Raji (cell line): ENCODE results near the gene TWF2.

ENCODE experiments used
- POLR2A ChIP-seq: IDR thresholded peaks from 2 replicates; pipeline ENCODE4 v1.6.1; 2011; ENCODE audit warnings: low read depth, low read length, control low read depth; ENCODE audit not compliant: insufficient read depth

The TWF2 gene

DNA sequence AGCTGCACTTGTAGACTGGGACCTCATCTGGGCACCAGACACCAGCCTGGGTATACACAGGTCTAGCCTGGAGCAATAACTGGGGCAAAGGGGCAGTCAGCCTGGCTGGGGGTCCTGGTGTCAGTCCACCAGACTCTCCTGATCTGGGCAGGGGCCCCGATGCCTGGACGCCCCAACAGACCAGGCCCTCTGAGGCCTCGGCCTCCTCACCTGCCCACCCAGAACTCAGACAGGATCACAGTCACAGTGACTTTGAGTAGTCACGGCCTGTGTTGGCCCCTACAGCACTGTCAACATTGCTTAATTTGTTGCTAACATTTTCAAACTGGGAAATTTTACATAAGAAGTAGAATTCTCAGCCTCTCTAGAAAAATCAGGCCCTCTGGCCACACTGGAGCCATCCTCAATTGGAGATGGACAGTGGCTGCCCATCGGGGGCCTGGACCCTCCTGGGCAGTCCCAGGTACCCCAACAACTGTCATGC is 5.8 kb downstream of the TWF2 start:
- TF ChIP-seq POLR2A, result no peak

DNA sequence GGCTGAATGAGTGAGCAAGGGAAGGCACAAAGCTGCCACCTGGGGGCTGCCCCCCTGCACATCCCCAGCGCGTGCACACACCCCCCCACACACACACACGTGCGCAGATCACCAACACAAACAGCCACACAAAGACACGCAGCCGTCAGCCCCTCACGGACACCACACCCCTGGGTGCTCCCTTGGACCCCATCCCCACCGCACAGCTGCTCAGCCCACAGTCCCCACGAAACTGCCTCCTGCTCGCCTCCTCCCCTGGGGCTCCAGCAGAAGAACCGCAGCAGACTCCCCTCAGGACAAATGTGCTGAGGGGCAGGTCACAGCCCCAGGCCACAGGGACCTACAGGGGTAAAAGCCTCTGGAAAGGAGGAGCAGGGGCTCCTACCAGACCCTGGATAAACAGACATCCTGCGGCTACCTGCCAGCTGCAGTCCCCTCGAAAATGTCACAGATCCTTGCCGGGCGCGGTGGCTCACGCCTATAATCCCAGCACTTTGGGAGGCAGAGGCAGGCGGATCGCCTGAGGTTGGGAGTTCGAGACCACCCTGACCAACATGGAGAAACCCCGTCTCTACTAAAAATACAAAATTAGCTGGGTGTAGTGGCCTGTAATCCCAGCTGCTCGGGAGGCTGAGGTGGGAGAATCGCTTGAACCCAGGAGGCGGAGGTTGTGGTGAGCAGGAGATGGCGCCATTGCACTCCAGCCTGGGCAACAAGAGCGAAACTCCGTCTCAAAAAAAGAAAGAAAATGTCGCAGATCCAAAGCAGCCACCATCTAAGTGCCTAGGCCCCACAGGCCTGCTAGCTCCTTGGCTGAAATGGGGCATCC is 6.5 kb downstream of the TWF2 start:
- no peak for TF ChIP-seq POLR2A

DNA sequence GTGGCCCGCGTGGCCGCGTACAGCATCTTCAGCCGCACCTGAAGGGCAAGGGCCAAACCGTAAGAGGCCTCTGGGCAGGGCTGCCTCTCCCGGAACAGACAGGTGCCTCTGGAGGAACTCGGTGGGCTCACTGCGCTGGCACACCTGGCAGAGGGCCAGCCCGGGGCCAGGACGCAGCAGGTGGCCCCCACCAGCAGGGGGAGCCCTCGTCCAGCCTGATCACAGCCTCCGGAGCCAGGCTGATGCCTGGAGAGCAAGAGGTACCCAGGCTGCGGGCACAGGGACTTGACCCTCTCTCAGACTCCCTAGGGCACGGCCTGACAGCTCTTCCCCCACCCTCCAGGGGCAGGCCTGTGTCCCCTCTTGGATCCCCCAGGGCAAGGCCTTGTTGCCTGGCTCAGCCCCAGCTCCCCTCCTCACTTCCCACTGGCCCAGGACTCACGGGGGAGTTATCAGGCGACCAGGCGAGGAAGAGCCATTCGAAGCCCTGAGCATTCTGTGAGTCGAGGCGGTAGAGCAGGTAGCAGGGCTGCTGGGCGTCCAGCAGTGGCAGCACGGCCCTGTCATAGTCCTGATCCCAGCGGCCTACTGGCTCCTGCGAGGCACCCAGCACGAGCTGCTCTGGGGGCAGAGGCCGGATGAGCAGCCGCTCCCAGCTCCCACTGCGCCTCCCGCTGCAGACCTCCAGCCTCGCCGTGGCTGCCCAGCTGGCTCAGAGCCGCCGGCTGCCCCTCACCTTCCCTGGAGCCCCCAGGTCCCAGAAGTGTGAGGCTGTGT is 7.3 kb downstream of the TWF2 start:
- TF ChIP-seq POLR2A, result no peak

DNA sequence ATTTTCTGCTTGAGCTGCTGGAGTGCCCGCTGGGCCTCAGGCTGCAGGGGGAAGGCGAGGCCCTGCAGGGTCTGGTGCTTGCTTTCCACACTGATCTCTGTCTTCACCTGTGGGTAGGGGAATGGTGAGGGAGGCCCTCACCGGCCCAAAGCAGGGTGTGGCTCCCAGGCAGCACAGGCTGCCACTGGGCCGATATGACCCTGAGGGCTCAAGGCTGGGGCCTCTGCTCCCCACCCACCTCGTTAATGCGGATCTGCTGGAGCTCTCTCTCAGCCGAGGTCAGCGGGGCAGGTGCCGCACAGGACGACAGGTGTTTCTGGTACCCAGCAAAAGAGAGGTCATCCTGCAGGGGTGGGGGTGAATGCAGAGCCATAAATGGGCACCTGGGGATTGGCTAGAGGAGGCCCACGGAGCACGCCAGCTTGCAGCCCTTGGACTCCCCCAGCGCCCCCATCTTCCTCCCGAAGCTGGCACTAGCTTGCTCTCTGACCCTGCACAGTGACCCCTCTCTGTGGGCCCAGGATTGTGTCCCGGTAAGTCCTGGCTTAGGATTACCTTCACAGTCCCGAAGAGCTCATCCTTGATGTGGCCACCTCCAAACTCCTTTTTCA is 8.0 kb downstream of the TWF2 start:
- TF ChIP-seq POLR2A, result 0 out of 2 replicates have a peak, but pooled peaks have one; percentile 13

DNA sequence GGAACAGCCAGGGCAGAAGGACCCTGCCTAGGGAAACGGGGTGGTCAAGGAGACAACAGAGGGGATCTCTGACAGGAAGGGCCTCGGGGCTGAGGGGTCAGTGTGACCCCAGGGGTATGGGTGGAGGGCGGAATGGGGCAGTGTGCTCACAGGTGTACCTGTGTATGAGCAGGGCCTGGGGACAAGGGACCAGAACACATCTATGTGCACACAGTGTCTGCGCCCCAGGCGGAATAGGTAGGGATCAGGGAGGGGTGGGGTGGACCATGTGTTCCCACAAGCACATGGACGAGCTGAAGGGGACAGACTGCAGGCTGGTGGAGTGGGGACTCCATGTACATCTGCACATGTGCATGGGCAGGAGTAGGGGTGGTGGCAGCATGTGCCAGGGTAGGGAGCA is 8.5 kb downstream of the TWF2 start:
- TF ChIP-seq POLR2A, result no peak

DNA sequence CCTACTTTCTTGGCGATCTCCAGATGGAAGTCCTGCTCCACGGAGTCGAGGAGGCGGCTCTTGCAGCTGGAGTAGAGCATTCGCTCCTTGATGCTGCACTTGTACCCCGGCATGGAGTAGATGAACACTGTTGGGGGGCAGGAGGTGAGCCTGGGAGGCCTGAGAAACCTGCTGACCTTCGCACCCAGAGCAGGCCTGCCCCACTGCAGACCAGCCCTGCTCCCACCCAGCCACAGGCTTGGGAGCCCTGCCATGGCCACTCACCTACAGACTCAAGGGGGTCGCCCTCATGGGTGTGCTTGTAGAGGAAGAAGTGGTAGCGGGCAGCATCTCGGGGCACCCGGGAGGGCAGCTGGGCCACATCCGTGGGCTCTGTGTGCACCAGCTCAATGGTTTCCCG is 9.3 kb downstream of the TWF2 start:
- TF ChIP-seq POLR2A, result no peak

DNA sequence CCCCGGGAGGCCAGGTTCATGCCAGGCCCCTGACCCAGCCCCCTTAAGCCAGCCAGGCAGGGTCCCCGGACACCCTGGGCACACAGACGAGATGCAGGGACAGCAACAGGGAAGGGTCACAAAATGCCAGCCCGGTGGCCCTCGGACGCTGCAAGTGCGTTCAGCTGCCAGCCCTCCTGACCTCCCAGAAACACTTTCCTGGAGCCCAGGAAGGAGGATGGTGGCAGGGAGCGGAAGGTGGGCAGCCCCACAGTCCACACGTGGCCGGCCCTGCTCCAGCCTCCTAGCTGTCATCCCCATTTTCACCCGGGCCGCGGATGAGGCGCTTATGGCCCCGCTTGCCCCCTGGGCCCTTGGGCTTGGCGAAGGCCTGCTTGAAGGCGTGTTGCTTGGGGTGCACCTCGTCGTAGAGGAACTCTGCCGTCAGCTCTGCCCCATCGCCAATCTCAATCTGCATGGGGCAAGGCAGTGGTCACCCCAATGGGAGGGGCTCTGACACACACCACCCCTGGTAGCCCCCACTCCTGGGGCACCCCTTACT is 10.1 kb downstream of the TWF2 start:
- TF ChIP-seq POLR2A, result no peak

DNA sequence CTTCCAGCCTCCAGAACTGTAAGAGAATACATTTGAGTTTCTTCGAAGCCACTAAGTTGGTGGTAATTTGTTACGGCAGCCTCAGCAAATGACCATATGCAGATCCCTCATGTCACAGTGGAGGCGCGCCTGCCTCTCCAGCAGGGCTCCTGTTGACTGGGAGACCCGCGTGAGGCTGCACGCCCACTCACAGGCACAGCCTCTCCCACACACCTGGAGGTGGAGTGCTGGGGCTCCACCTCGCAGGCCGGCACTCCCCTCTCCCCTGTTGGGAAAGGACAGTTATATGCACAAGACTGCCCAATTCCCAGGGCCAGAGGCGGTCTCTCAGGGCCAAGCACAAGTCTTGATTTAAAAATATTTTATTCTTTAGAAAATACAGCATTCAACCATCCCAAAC is 10.7 kb downstream of the TWF2 start:
- TF ChIP-seq POLR2A, result no peak

DNA sequence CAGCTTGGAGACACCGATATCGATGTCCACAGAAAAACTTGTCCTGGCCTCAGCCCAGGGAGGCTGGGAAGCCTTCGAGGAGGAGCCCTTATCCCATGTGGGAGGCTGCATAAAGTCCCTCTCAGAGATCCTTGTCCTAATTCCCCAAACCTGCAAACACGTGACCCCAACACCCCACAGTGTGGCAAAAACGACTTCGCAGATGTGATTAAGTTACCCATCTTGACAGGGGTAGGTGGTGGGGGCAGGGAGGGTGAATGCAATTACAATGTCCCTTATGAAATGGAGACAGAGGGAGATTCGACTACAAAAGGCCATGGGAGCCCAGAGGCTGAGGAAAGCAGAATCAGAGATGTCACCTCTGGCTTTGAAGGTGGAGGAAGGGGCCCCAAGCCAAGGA is 11.2 kb downstream of the TWF2 start:
- TF ChIP-seq POLR2A, result no peak

DNA sequence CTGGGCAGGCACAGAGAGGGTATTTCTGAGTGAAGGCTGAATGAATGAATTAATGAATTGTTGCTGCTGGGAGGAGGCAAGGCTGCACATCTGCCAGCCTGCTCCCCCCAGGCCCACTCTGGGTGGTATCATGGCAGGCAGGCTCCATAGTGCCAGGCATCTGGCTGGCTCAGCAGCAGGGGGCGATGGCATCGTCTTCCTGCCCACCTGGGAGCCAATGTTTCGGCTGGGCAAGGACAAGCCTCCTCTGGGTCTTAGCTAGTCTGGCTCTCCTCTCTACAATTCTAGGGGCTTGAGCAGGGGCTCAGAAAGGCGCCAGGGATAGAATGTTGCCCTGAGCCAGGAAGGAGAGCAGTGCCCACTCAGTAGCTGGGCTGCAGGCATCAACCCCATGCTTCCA is 11.8 kb downstream of the TWF2 start:
- TF ChIP-seq POLR2A, result no peak

DNA sequence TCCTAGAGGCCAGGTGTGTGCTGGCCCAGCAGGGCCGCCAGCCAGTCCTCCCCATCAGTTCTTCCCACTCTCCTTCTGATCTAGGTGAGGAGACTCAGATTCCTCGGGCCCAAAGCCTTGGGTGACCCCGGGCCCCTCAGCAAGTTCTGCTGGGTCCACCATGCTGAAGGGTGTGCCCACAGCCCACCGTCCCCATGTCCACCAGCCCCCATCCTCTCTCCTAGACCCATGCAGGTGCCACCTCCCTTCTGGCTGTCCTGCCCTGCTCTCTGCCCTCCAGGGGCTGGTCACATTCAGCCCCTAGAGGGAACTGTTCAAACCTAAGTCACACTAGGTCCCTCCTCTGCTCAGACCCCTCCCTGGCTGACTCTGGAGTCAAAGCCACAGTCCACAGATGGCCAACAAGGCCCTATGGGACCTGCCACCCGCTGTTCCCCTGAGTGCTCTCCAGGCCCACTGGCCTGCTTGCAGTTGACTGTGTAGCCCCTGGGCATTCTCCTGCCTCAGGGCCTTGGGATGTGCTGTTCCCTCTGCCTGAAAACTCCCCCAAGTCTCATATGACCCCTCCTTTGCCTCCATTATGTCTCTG is 12.6 kb downstream of the TWF2 start:
- TF ChIP-seq POLR2A, result no peak

DNA sequence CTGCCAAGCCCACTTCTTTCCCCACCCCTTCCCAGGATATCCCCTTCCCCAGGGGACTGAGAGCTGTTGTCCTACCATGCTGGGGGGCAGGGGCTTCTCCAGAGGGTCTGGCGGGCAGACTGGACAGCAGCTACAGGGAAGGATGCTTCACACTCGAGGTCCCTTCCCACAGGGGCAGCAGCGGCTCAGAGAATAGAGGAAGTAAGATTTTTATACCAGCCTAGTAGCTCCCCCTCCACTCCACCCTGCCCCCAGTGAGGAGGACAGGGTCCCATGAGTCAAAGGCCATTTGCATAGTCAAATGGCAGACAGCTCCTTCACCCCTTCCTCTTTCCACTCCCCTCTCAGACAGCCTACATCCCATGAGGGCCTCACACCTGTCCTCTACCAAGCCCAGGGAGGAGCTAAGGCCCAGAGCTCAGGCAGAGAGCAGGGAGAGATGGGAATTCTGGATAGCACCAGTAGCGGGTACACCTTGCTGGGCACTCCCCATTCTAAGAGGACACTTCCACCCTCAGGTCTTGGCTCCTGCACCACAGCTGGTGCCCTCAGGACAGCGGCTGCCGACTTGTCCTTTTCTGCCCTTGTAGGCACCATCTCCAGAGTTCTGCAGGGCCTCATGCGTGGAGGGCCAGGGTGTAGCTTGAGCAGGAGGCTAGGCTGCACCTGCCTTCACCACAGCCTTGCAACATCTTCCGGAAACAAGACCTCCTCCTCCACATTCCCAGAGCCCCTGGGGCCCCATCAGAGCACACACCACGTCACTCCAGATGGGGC is 13.3 kb downstream of the TWF2 start, which contains the start of gene TLR9:
Gene TLR9, minus strand, starts transcription at position 194 of the 777 bp plus-strand sequence. Its CDS starts 116 bp downstream, at position 78.
- TF ChIP-seq POLR2A, result peak; percentile 99

DNA sequence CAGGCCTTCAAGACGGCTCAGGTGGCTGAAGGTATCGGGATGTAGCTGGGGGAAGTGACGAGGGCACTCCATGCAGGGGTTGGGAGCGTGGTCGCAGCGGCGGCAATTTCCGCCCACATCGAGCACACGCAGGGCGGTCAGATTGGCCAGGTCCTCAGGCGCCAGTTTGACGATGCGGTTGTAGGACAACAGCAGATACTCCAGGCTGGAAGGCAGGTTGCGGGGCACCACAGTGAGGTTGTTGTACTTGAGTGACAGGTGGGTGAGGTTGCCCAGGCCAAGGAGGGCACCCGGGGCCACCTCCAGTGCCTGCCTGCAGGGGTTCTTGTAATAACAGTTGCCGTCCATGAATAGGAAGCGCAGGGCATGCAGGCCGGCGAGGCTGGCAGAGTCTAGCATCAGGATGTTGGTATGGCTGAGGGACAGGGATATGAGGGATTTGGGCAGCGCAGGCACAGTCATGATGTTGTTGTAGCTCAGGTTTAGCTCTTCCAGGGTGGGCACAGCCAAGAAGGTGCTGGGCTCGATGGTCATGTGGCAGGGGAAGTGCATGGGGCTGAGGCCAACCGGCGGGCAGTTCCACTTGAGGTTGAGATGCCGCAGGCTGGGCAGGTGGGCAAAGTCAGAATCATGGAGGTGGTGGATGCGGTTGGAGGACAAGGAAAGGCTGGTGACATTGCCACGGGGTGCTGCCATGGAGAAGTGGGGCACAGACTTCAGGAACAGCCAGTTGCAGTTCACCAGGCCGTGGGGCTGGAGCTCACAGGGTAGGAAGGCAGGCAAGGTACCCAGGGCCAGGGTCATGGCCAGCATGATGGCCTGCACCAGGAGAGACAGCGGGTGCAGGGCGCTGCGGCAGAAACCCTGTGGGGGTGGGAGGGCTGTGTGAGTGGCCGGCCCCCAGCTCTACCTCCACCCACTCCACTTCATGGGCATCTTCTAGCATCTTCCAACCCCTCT is 15.2 kb downstream of the TWF2 start:
- TF ChIP-seq POLR2A, result no peak
